ENCODE results near the gene ANXA11.
"Not testable (repeated sequence)": the region's sequence is repeated elsewhere in the genome, so short reads cannot be mapped to it uniquely, and the experiment has no call there.

GRCh38 chr10:80247611-80248010, 42.3 kb upstream of the ANXA11 start:
- TF ChIP-seq CTCF (IDR thresholded peaks at IDR 0.05; ENCODE audit: low read depth, low read length, poor library complexity, severe bottlenecking); EZH2phosphoT487 (IDR thresholded peaks at IDR 0.05; ENCODE audit: borderline replicate concordance, low read length): not testable (repeated sequence)

All from DOHH2 (cell line).